ENCODE results near the gene ADAMTS16.

DNA sequence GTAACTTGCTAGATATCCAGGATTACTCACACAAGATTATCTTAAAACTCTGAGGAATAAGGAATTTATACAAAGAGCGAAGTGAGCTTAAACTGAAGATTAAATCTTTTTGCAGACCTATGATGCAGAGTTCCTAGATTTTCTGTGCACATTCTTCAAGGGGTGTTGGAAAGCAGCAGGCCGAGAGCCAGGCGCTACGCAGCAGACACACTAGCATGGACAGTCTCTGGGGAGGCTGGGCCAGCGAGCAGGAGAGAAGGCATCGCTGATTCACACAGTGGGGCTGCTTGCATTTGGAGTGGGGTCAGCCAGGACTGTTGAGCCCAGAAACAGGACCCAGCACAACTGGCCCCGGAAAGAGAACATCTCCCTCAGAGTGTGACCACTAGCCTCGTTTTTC is 136.3 kb downstream of the ADAMTS16 start:
- TF ChIP-seq POLR2A (IDR thresholded peaks at IDR 0.05; ENCODE audit: low read depth, low read length) (no peak), POLR2AphosphoS5 (IDR thresholded peaks at IDR 0.05; ENCODE audit: low read depth, low read length) (no peak), TAF1 (IDR thresholded peaks at IDR 0.05; ENCODE audit: low read depth, low read length) (no peak), POU2F2 (IDR thresholded peaks at IDR 0.05; ENCODE audit: low read depth, low read length) (no peak), SPI1 (IDR thresholded peaks at IDR 0.05; ENCODE audit: low read depth, low read length) (no peak), PAX5 (IDR thresholded peaks at IDR 0.05; ENCODE audit: insufficient read depth, low read length, severe bottlenecking) (no peak)
